SK-N-SH (cell line): ENCODE data around the gene C6orf136. TPM values are rescaled to one million over a fixed set of nuclear protein-coding genes. Genes with fewer than 3 reads are reported as not detected.

Experiments
- CTCF ChIA-PET: fragments of 300-600, 350-600 bp; formaldehyde crosslinking; extraction: SDS; loops from one replicate; lab custom pipeline; 2021; lab: Yijun Ruan, JAX
- POLR2A ChIA-PET: fragments of 350-600 bp; sonication (Branson Sonifier 250); formaldehyde crosslinking; extraction: SDS; loops from one replicate; lab custom pipeline; 2020; ENCODE audit warnings: antibody characterized with exemption, inconsistent platforms; lab: Yijun Ruan, JAX
- DNase-seq: peaks from one replicate; pipeline ENCODE4 v3.0.0; 2012
- H2AFZ ChIP-seq: fragments of 200-600 bp; sonication (generic); 2 replicates; pipeline ENCODE4 v1.8.1; 2016; ENCODE audit warnings: antibody characterized with exemption, mild to moderate bottlenecking, low read depth
- H3F3A ChIP-seq: fragments of 200-600 bp; sonication (generic); replicated peaks from 2 replicates; pipeline ENCODE3; 2016; ENCODE audit warnings: antibody characterized with exemption, mild to moderate bottlenecking; ENCODE audit not compliant: insufficient read depth
- H3K27ac ChIP-seq, 2 experiments: fragments of 200-500 bp in 1 of 2; fragments of 200-600 bp in 1 of 2; sonication (Bioruptor generic) in 1 of 2; sonication (generic), shearing (Covaris generic) in 1 of 2; 2 replicates each; pipeline versions ENCODE4 v1.5.1 to v1.6.1; 2014 to 2016; ENCODE audit warnings: low read depth in 2 of 2, inconsistent platforms in 1 of 2, low read length in 1 of 2, mild to moderate bottlenecking in 1 of 2, mixed read lengths in 1 of 2
- H3K27me3 ChIP-seq: fragments of 200-600 bp; sonication (generic), shearing (Covaris generic); 2 replicates; pipeline ENCODE4 v1.6.1; 2016; ENCODE audit warnings: mixed run types; ENCODE audit not compliant: insufficient read depth
- H3K36me3 ChIP-seq, 2 experiments: fragments of 200-500 bp in 1 of 2; fragments of 200-600 bp in 1 of 2; sonication (Bioruptor generic) in 1 of 2; sonication (generic) in 1 of 2; replicated peaks in 1 of 2; 2 replicates each; pipeline versions ENCODE3 to v1.5.1; 2014 to 2016; ENCODE audit warnings: low read length in 1 of 2, mild to moderate bottlenecking in 1 of 2; ENCODE audit not compliant: insufficient read depth in 2 of 2, control insufficient read depth in 1 of 2
- H3K4me1 ChIP-seq, 2 experiments: fragments of 200-500 bp in 1 of 2; fragments of 200-600 bp in 1 of 2; sonication (Bioruptor generic) in 1 of 2; sonication (generic), shearing (Covaris generic) in 1 of 2; 2 replicates each; pipeline versions ENCODE4 v1.5.1 to v1.6.1; 2014 to 2016; ENCODE audit warnings: low read depth in 1 of 2, low read length in 1 of 2, mixed run types in 1 of 2; ENCODE audit not compliant: insufficient read depth in 2 of 2, control insufficient read depth in 1 of 2
- H3K4me2 ChIP-seq: fragments of 200-600 bp; sonication (generic), shearing (Covaris generic); 2 replicates; pipeline ENCODE4 v1.6.1; 2017; ENCODE audit warnings: mixed run types
- H3K4me3 ChIP-seq, 2 experiments: fragments of 200-500 bp in 1 of 2; fragments of 200-600 bp in 1 of 2; sonication (Bioruptor generic) in 1 of 2; sonication (generic), shearing (Covaris generic) in 1 of 2; 2 replicates each; pipeline versions ENCODE4 v1.5.1 to v1.8.1; 2014 to 2016; ENCODE audit warnings: low read depth in 2 of 2, inconsistent platforms in 1 of 2, low read length in 1 of 2, mild to moderate bottlenecking in 1 of 2, mixed read lengths in 1 of 2, moderate library complexity in 1 of 2
- H3K79me2 ChIP-seq: fragments of 200-600 bp; sonication (generic); 2 replicates; pipeline ENCODE4 v1.8.1; 2017; ENCODE audit warnings: mild to moderate bottlenecking; ENCODE audit not compliant: insufficient read depth
- H3K9ac ChIP-seq: fragments of 200-600 bp; sonication (generic); 2 replicates; pipeline ENCODE4 v1.6.1; 2017; ENCODE audit warnings: mixed run types
- H3K9me2 ChIP-seq: fragments of 200-600 bp; sonication (generic); 2 replicates; pipeline ENCODE4 v1.6.1; 2017; ENCODE audit warnings: mixed run types
- H3K9me3 ChIP-seq: fragments of 200-600 bp; sonication (generic); 2 replicates; pipeline ENCODE4 v1.6.1; 2017; ENCODE audit warnings: mixed run types, mild to moderate bottlenecking, moderate library complexity
- H4K20me1 ChIP-seq: fragments of 200-600 bp; sonication (generic); 2 replicates; pipeline ENCODE4 v1.6.1; 2017; ENCODE audit warnings: mild to moderate bottlenecking, mixed run types; ENCODE audit not compliant: insufficient read depth
- CHD2 ChIP-seq: fragments of 150-350 bp; IDR thresholded peaks from 2 replicates; pipeline ENCODE4 v1.6.1; 2018; ENCODE audit warnings: low read length; ENCODE audit not compliant: partially characterized antibody
- ELF1 ChIP-seq: IDR thresholded peaks from 2 replicates; pipeline ENCODE4 v1.4.0; 2012
- EP300 ChIP-seq, 2 experiments: IDR thresholded peaks; 2 replicates each; pipeline versions ENCODE4 v1.4.0 to v1.6.1; 2012; ENCODE audit warnings: borderline replicate concordance in 1 of 2, low read depth in 1 of 2, low read length in 1 of 2
- FOSL2 ChIP-seq: IDR thresholded peaks from 2 replicates; pipeline ENCODE4 v1.4.0; 2012; ENCODE audit warnings: low read depth, mild to moderate bottlenecking, moderate library complexity, borderline replicate concordance
- MEF2A ChIP-seq: IDR thresholded peaks from 2 replicates; pipeline ENCODE4 v1.4.0; 2012; ENCODE audit warnings: low read depth, borderline replicate concordance
- MXI1 ChIP-seq: IDR thresholded peaks from 2 replicates; pipeline ENCODE4 v1.6.1; 2012; ENCODE audit warnings: mild to moderate bottlenecking, low read depth, low read length, improper control_type of control experiment
- NFIC ChIP-seq: IDR thresholded peaks from 2 replicates; pipeline ENCODE4 v1.4.0; 2012; ENCODE audit warnings: borderline replicate concordance
- NRF1 ChIP-seq: IDR thresholded peaks from 2 replicates; pipeline ENCODE4 v1.6.1; 2012; ENCODE audit warnings: low read depth, mild to moderate bottlenecking, low read length
- PBX3 ChIP-seq: IDR thresholded peaks from 2 replicates; pipeline ENCODE4; 2012
- ZBTB33 ChIP-seq: IDR thresholded peaks from 2 replicates; pipeline ENCODE4 v1.4.0; 2012; ENCODE audit warnings: low read depth, borderline replicate concordance
- WGBS: methylation state at CpG from one replicate; pipeline ENCODE4 v1.1.6; 2017; ENCODE audit warnings: low lambda C conversion rate; 5-methylcytosine and 5-hydroxymethylcytosine counted together
- polyA plus RNA-seq, 3 experiments: library from polyadenylated mRNA; depleted of rRNA; stranded (reverse); fragments of >200 nt; gene quantifications; 2 replicates each; pipeline ENCODE4 v1.2.3, GENCODE V29; 2012
- TF ChIP-seq, protein P1 (sequence below): fragments of 150-350 bp; IDR thresholded peaks from 2 replicates; pipeline ENCODE4 v1.6.1; 2016; ENCODE audit warnings: mild to moderate bottlenecking, low read depth, low read length

C6orf136 gene
- polyA plus RNA-seq, 1 of the 3 experiments (the other 2 are of a cell fraction) = 14.3 TPM

DNA sequence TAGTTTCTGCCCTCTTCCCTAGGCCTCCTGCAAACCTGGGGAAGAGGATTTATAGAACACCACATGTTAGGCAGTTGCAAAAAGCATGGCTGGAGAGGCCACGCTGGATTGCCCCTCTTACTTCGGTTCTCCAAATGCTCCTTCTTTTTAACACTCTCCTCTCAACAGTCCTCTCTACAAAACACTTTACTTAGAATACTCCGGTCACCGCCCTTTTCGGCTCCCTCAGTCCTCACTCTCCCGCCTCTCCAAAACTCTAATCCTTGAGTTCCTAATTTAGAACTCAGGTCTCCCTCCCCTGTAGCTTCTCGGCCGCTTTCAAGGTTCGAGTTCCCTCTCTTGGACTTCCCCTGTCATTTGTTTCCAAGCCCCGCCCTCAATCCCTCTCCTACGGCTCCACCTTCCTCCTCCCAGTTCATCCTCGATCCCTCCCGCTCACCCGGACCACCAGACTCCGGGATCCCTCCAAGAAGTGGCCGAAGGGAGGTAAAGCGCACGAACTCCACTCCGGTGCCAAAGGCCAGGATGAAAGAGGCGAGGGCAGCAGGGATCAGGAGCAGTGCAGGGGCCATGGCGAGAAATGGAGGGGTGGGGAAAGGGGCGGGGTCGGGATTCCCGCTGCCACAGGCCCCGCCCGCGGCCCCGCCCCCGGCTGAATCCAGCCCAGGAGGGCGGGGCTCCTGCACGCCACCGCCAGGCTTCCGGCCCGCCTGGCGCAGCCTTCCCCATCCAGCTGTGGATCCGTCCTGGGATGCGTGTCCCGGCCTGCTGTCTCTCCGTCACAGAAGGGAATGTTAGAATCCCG, 43.7 kb downstream of the C6orf136 start, which contains the start of gene NRM (continued):
- TF ChIP-seq ZBTB33 (no peak), ELF1 (0 out of 2 replicates have a peak, but pooled peaks have one; percentile 37), EP300 (IDR thresholded peaks at IDR 0.05; ENCODE audit: borderline replicate concordance in 1 of 2, low read depth in 1 of 2, low read length in 1 of 2) (no peak), PBX3 (no peak; the same call in 1 of the 2 replicates), CHD2 (no peak), FOSL2 (no peak), NFIC (no peak), NRF1 (peak; percentile 45; the same call in 1 of the 2 replicates), MXI1 (peak; percentile 95)
- TF ChIP-seq, protein P1, sequence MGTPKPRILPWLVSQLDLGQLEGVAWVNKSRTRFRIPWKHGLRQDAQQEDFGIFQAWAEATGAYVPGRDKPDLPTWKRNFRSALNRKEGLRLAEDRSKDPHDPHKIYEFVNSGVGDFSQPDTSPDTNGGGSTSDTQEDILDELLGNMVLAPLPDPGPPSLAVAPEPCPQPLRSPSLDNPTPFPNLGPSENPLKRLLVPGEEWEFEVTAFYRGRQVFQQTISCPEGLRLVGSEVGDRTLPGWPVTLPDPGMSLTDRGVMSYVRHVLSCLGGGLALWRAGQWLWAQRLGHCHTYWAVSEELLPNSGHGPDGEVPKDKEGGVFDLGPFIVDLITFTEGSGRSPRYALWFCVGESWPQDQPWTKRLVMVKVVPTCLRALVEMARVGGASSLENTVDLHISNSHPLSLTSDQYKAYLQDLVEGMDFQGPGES = no peak

- no peak for DNase-seq
- Histone ChIP-seq H3K4me2 (peak overlapping the region; percentile 76), H3K36me3 (no peaks in the 10 kb centered on the region), H3K27ac (peak overlapping the region; percentile 78 to 87; a peak in 3 of 4 replicates), H3F3A (no peaks in the 10 kb centered on the region), H3K9me3 (no peaks in the 10 kb centered on the region), H3K9ac (peak overlapping the region; percentile 74), H4K20me1 (no peaks in the 10 kb centered on the region), H3K4me1 (peaks cover 17 to 27% of the 10 kb centered on the region in 2 experiments; a peak in 2 of 4 replicates), H3K27me3 (no peaks in the 10 kb centered on the region), H3K79me2 (peaks cover 42% of the 10 kb centered on the region), H3K4me3 (peak overlapping the region; percentile 66 to 86), H3K9me2 (no peaks in the 10 kb centered on the region), H2AFZ (peak overlapping the region; percentile 88)
- POLR2A ChIA-PET = interaction anchor here (0.5 to 1.5 kb wide), 7 partner anchors 10 to 847 kb away, joined by 3 to 6 read pairs (median 3); partner anchors contain the start of gene MDC1
- WGBS = 33% methylated on average over 8 of the region's 8 CpGs
- TF ChIP-seq PBX3 (0 out of 2 replicates have a peak, but pooled peaks have one; percentile 15), CHD2 (no peak), MEF2A (no peak), FOSL2 (no peak)
- CTCF ChIA-PET = interaction anchor here (1.2 to 29.8 kb wide), 4 partner anchors 9 to 32 kb away, joined by 3 to 838 read pairs (median 32); partner anchors contain the start of genes DHX16, FLOT1, MDC1 and TUBB
Measured at GRCh38 chr6:30691208-30691847, 44.4 kb downstream of the C6orf136 start.
